Smooth muscle cell (in vitro differentiated cells): ENCODE results near the gene HOXA7. TPM values are rescaled to one million over a fixed set of nuclear protein-coding genes. Genes with fewer than 3 reads are reported as not detected.
A peak's percentile ranks its signal among the peaks of the same experiment; 100 is the strongest.

ENCODE experiments used
- DNase-seq: peaks from one replicate; lab custom pipeline; 2025; ENCODE audit not compliant: unreplicated experiment; lab: John Stamatoyannopoulos, UW
- H2AFZ ChIP-seq: fragments of 200-600 bp; sonication (generic); 2 replicates; pipeline ENCODE4 v1.6.0; 2016; ENCODE audit warnings: antibody characterized with exemption, low read depth, mild to moderate bottlenecking
- H3F3A ChIP-seq: fragments of 200-600 bp; sonication (generic); 2 replicates; pipeline ENCODE4 v1.6.0; 2017; ENCODE audit warnings: antibody characterized with exemption, low read depth
- H3K27ac ChIP-seq: fragments of 200-600 bp; sonication (generic); 2 replicates; pipeline ENCODE4 v1.5.1; 2016; ENCODE audit warnings: low read depth, mild to moderate bottlenecking
- H3K27me3 ChIP-seq: fragments of 200-600 bp; sonication (generic); 2 replicates; pipeline ENCODE4 v1.6.1; 2016; ENCODE audit warnings: low read depth, mild to moderate bottlenecking
- H3K36me3 ChIP-seq: fragments of 200-600 bp; sonication (generic); 2 replicates; pipeline ENCODE4 v1.5.1; 2016; ENCODE audit warnings: low read depth
- H3K4me1 ChIP-seq: fragments of 200-600 bp; sonication (generic); 2 replicates; pipeline ENCODE4 v1.5.1; 2016; ENCODE audit warnings: low read depth
- H3K4me2 ChIP-seq: fragments of 200-600 bp; sonication (generic); 2 replicates; pipeline ENCODE4 v1.6.0; 2016; ENCODE audit warnings: mild to moderate bottlenecking
- H3K4me3 ChIP-seq: fragments of 200-600 bp; sonication (generic); 2 replicates; pipeline ENCODE4 v1.5.1; 2016; ENCODE audit warnings: mild to moderate bottlenecking
- H3K79me2 ChIP-seq: fragments of 200-600 bp; sonication (generic); 2 replicates; pipeline ENCODE4 v1.6.0; 2016; ENCODE audit warnings: low read depth, mild to moderate bottlenecking
- H3K9ac ChIP-seq: fragments of 200-600 bp; sonication (generic); 2 replicates; pipeline ENCODE4 v1.6.0; 2016; ENCODE audit warnings: low read depth
- H3K9me3 ChIP-seq: fragments of 200-600 bp; sonication (generic); replicated peaks from 2 replicates; pipeline ENCODE4 v1.5.1; 2016; ENCODE audit warnings: low read depth
- H4K20me1 ChIP-seq: fragments of 200-600 bp; sonication (generic); 2 replicates; pipeline ENCODE4 v1.6.0; 2016; ENCODE audit warnings: low read depth
- CTCF ChIP-seq: fragments of 200-600 bp; sonication (generic); IDR thresholded peaks from 2 replicates; pipeline ENCODE4 v1.5.1; 2017; ENCODE audit warnings: borderline replicate concordance, mild to moderate bottlenecking, antibody characterized with exemption; ENCODE audit not compliant: insufficient read depth, poor library complexity, severe bottlenecking
- WGBS: methylation state at CpG from one replicate; pipeline ENCODE4 v1.1.7; 2016; ENCODE audit warnings: low lambda C conversion rate; 5-methylcytosine and 5-hydroxymethylcytosine counted together
- polyA plus RNA-seq: library from polyadenylated mRNA; unstranded; fragments of >200 nt; fragmentation: Nextera tagmentation; extraction: Ambion mirVana; gene quantifications from 2 replicates; pipeline ENCODE4 v1.2.1, GENCODE V29; 2016
- total RNA-seq: library from RNA; depleted of rRNA; stranded (reverse); fragments of >200 nt; gene quantifications from 2 replicates; pipeline ENCODE4 v1.2.3, GENCODE V29; 2014

HOXA7 gene
- total and polyA plus RNA-seq, 2 experiments from 2014 or later = 0.72 to 1.2 TPM

GRCh38 chr7:27151341-27151930, 5.0 kb downstream of the HOXA7 start:
- Histone ChIP-seq H3K27ac (no peak overlapping the region), H3K9ac (no peak overlapping the region), H3K27me3 (peaks cover 99% of the 10 kb centered on the region), H3K79me2 (no peaks in the 10 kb centered on the region), H3K4me3 (peak overlapping the region; percentile 43), H3K9me3 (no peaks in the 10 kb centered on the region), H4K20me1 (no peaks in the 10 kb centered on the region), H3F3A (no peaks in the 10 kb centered on the region), H2AFZ (peak overlapping the region; percentile 72), H3K36me3 (no peaks in the 10 kb centered on the region), H3K4me2 (peak overlapping the region; percentile 82), H3K4me1 (no peaks in the 10 kb centered on the region)
- no peak for DNase-seq
- WGBS = 15% methylated on average over 27 of the region's 27 CpGs
- no peak for TF ChIP-seq CTCF

GRCh38 chr7:27150568-27151340, 5.7 kb downstream of the HOXA7 start:
- Histone ChIP-seq H3K9ac (no peak overlapping the region), H3F3A (no peaks in the 10 kb centered on the region), H2AFZ (peak overlapping the region; percentile 72), H3K9me3 (no peaks in the 10 kb centered on the region), H3K79me2 (no peaks in the 10 kb centered on the region), H3K4me2 (peak overlapping the region; percentile 82), H3K4me3 (peak overlapping the region; percentile 43), H3K27ac (no peak overlapping the region), H3K36me3 (no peaks in the 10 kb centered on the region), H3K27me3 (peaks cover 99% of the 10 kb centered on the region), H3K4me1 (no peaks in the 10 kb centered on the region), H4K20me1 (no peaks in the 10 kb centered on the region)
- peak; percentile 73 for TF ChIP-seq CTCF
- WGBS = 3% methylated on average over 58 of the region's 58 CpGs
- DNase-seq = no peak

- DNase-seq = no peak
- Histone ChIP-seq H2AFZ (no peak overlapping the region), H3K9ac (no peak overlapping the region), H4K20me1 (no peaks in the 10 kb centered on the region), H3K4me1 (no peaks in the 10 kb centered on the region), H3K36me3 (no peaks in the 10 kb centered on the region), H3K79me2 (no peaks in the 10 kb centered on the region), H3K27me3 (peaks cover 99% of the 10 kb centered on the region), H3K9me3 (no peaks in the 10 kb centered on the region), H3K4me2 (peak overlapping the region; percentile 82), H3K27ac (no peak overlapping the region), H3K4me3 (peak overlapping the region; percentile 43), H3F3A (no peaks in the 10 kb centered on the region)
- no peak for TF ChIP-seq CTCF
- WGBS = 67% methylated on average over 13 of the region's 13 CpGs
Observed at GRCh38 chr7:27149842-27150567, 6.5 kb downstream of the HOXA7 start.
